Osteocyte (in vitro differentiated cells): Measurements from ENCODE around the gene DNAJC30. TPM values are rescaled to one million over a fixed set of nuclear protein-coding genes. Genes with fewer than 3 reads are reported as not detected.
A peak's percentile ranks its signal among the peaks of the same experiment; 100 is the strongest.

Source experiments
- DNase-seq: peaks from one replicate; pipeline ENCODE4 v3.0.0; 2021; ENCODE audit warnings: mixed read lengths; ENCODE audit not compliant: unreplicated experiment; ENCODE audit errors: extremely low spot score
- H3K27ac Mint-ChIP-seq: one replicate; pipeline ENCODE4 v1.8.0; 2021; ENCODE audit warnings: mild to moderate bottlenecking, mixed read lengths; ENCODE audit not compliant: unreplicated experiment
- H3K27me3 Mint-ChIP-seq: one replicate; pipeline ENCODE4 v1.8.0; 2021; ENCODE audit warnings: mixed read lengths; ENCODE audit not compliant: unreplicated experiment
- H3K36me3 Mint-ChIP-seq: one replicate; pipeline ENCODE4 v1.8.0; 2021; ENCODE audit warnings: mixed read lengths; ENCODE audit not compliant: unreplicated experiment
- H3K4me1 Mint-ChIP-seq: one replicate; pipeline ENCODE4 v1.8.0; 2021; ENCODE audit warnings: mixed read lengths; ENCODE audit not compliant: unreplicated experiment
- H3K4me3 Mint-ChIP-seq: one replicate; pipeline ENCODE4 v1.8.0; 2021; ENCODE audit warnings: mild to moderate bottlenecking, moderate library complexity, mixed read lengths; ENCODE audit not compliant: unreplicated experiment
- H3K9me3 Mint-ChIP-seq: one replicate; pipeline ENCODE4 v1.8.0; 2021; ENCODE audit warnings: mixed read lengths; ENCODE audit not compliant: unreplicated experiment
- CTCF ChIP-seq: fragments of 200-600 bp; sonication (generic); IDR thresholded peaks from 2 replicates; pipeline ENCODE4 v1.5.0; 2021; ENCODE audit warnings: antibody characterized with exemption, mild to moderate bottlenecking, moderate library complexity
- total RNA-seq: library from RNA; stranded (reverse); gene quantifications from 2 replicates; pipeline ENCODE4 v1.2.1, GENCODE V29; 2021

Gene DNAJC30
- total RNA-seq, 1 donor from 2014 or later, result 14.5 TPM

GRCh38 chr7:73644688-73645286, 38.5 kb downstream of the DNAJC30 start:
- Mint-ChIP-seq H3K27me3 (peaks cover 53% of the 10 kb centered on the region), H3K27ac (no peak overlapping the region), H3K9me3 (no peaks in the 10 kb centered on the region), H3K4me1 (peaks cover 9% of the 10 kb centered on the region), H3K36me3 (no peaks in the 10 kb centered on the region), H3K4me3 (no peak overlapping the region)
- no peak for TF ChIP-seq CTCF
- DNase-seq, result no peak

GRCh38 chr7:73642834-73643233, 40.4 kb downstream of the DNAJC30 start:
- no peaks in the 10 kb centered on the region for H3K9me3 Mint-ChIP-seq
- H3K36me3 Mint-ChIP-seq, result no peaks in the 10 kb centered on the region
- H3K27ac Mint-ChIP-seq, result no peak overlapping the region
- no peak overlapping the region for H3K4me3 Mint-ChIP-seq
- DNase-seq, result no peak
- peaks cover 4% of the 10 kb centered on the region for H3K4me1 Mint-ChIP-seq
- peaks cover 35% of the 10 kb centered on the region for H3K27me3 Mint-ChIP-seq
- no peak for TF ChIP-seq CTCF

- no peak for DNase-seq
- Mint-ChIP-seq H3K9me3 (no peaks in the 10 kb centered on the region), H3K4me3 (no peak overlapping the region), H3K27ac (no peak overlapping the region), H3K27me3 (peaks cover 3% of the 10 kb centered on the region), H3K36me3 (no peaks in the 10 kb centered on the region), H3K4me1 (peaks cover 23% of the 10 kb centered on the region)
- TF ChIP-seq CTCF, result no peak
Observed at GRCh38 chr7:73638911-73639310, 44.3 kb downstream of the DNAJC30 start.

GRCh38 chr7:73635428-73636200, 47.6 kb downstream of the DNAJC30 start:
- Mint-ChIP-seq H3K36me3 (no peaks in the 10 kb centered on the region), H3K27ac (peak overlapping the region; percentile 82), H3K9me3 (no peaks in the 10 kb centered on the region), H3K4me1 (peaks cover 23% of the 10 kb centered on the region), H3K27me3 (no peaks in the 10 kb centered on the region), H3K4me3 (no peak overlapping the region)
- TF ChIP-seq CTCF, result no peak
- no peak for DNase-seq

GRCh38 chr7:73633844-73634243, 49.4 kb downstream of the DNAJC30 start:
- Mint-ChIP-seq H3K27me3 (peaks cover 4% of the 10 kb centered on the region), H3K27ac (no peak overlapping the region), H3K36me3 (no peaks in the 10 kb centered on the region), H3K9me3 (no peaks in the 10 kb centered on the region), H3K4me1 (peaks cover 20% of the 10 kb centered on the region), H3K4me3 (no peak overlapping the region)
- DNase-seq, result no peak
- TF ChIP-seq CTCF, result no peak
